Peyer's patch (tissue), 4 donors: ENCODE results near the gene SDHAF1. TPM values are rescaled to one million over a fixed set of nuclear protein-coding genes. Genes with fewer than 3 reads are reported as not detected.
A peak's percentile ranks its signal among the peaks of the same experiment; 100 is the strongest.

Source experiments
- DNase-seq, 3 donors: peaks; one replicate each; pipeline ENCODE4 v3.0.0-alpha.2; 2017 to 2019
- H3K27ac ChIP-seq, 4 donors: fragments of 200-600 bp; sonication (generic); one replicate each; pipeline ENCODE4 v1.5.1; 2016 to 2019
- H3K27me3 ChIP-seq, 2 donors: fragments of 200-600 bp; sonication (generic); one replicate each; pipeline ENCODE4 v1.5.1; 2019
- H3K36me3 ChIP-seq, 3 donors: fragments of 200-600 bp; sonication (generic); one replicate each; pipeline ENCODE4 v1.5.1; 2016 to 2019
- H3K4me1 ChIP-seq, 4 donors: fragments of 200-600 bp; sonication (generic); one replicate each; pipeline ENCODE4 v1.5.1; 2016 to 2019
- H3K4me3 ChIP-seq, 4 donors: fragments of 200-600 bp; sonication (generic); 1 replicate in 3 of 4; 2 replicates in 1 of 4; pipeline ENCODE4 v1.5.1; 2016 to 2019; ENCODE audit warnings: mild to moderate bottlenecking in 1 of 4
- H3K9me3 ChIP-seq, 4 donors: fragments of 200-600 bp; sonication (generic); one replicate each; pipeline ENCODE4 v1.5.1; 2016 to 2019; ENCODE audit warnings: mild to moderate bottlenecking in 1 of 4
- POLR2A ChIP-seq, 2 donors: fragments of 450-650 bp; IDR thresholded peaks; one replicate each; pipeline ENCODE4 v1.5.1; 2017; ENCODE audit warnings: antibody characterized with exemption in 2 of 2, mild to moderate bottlenecking in 2 of 2, moderate library complexity in 2 of 2
- total RNA-seq, 4 donors: library from RNA; depleted of rRNA; stranded (reverse); fragments of >200 nt; gene quantifications; one replicate each; pipeline ENCODE4 v1.1.0, GENCODE V29; 2016
- TF ChIP-seq, protein P1 (sequence below), 6 experiments: fragments of 450-650 bp in 4 of 6; fragments of 200-600 bp in 2 of 6; sonication (generic) in 1 of 6; IDR thresholded peaks; one replicate each; pipeline ENCODE4 v1.5.1; 2017 to 2019; ENCODE audit warnings: antibody characterized with exemption in 6 of 6, mild to moderate bottlenecking in 3 of 6, moderate library complexity in 1 of 6

Gene SDHAF1
- total RNA-seq, 4 donors from 2014 or later = 15.7 to 48.0 (median 39.1) TPM

DNA sequence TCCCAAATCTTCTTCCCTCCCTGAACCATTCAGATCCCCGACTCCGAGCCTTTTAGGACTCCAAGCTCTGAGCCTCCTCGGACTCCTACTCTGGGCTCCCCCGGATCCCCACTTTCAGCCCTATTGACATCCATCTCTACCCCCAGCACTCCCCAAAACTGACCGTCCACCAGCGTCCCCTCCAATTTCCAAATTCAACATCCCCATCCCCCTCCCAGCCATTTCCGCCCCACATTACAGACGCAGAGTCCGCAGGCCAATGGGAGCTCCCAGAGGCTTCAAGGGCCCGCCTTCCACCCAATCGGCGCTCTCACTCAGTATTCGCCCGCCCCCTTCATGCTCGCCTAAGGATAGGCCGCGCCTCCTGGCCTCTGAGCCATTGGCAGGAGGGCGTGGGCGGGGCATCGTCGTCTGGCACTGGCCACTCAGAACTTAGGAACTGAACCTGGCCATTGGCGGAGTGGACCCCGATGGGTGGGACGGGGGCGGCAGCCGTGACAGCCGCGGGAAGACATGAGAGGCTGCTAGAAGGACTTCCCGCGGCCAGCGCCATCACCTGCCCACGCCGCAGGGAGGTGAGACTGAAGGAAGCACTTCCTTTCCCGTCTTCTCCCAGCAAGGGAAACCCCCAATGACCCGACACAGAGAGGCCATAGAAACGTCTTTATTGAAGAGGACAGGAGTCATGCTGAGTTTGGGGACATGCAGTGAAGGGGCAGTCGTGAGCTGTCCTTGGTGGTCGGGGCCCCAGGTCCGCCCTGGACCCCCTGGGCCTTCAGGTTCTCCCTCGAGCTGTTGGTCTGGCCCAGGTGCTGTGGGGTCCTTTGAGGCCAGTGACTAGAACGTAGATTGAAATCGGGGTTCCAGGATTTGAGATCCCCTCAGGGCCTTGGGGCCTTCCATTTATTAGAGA, 19.3 kb downstream of the SDHAF1 start, which contains the start of gene ALKBH6:
ALKBH6 (minus strand) TSS at position 202 of the 913 bp plus-strand sequence. CDS start 816 bp downstream, outside the sequence.
- H3K36me3 ChIP-seq = peaks cover 0 to 9% (median 0%) of the 10 kb centered on the region in 3 donors
- H3K27ac ChIP-seq = peak within 1 kb of the TSS; percentile 80 to 91 (median 82)
- no peaks in the 10 kb centered on the region for H3K9me3 ChIP-seq
- peak; percentile 100 for DNase-seq
- peaks cover 0 to 15% (median 9%) of the 10 kb centered on the region in 4 donors for H3K4me1 ChIP-seq
- H3K27me3 ChIP-seq = no peaks in the 10 kb centered on the region
- peak within 1 kb of the TSS; percentile 65 to 89 (median 87) for H3K4me3 ChIP-seq
- TF ChIP-seq, protein P1, sequence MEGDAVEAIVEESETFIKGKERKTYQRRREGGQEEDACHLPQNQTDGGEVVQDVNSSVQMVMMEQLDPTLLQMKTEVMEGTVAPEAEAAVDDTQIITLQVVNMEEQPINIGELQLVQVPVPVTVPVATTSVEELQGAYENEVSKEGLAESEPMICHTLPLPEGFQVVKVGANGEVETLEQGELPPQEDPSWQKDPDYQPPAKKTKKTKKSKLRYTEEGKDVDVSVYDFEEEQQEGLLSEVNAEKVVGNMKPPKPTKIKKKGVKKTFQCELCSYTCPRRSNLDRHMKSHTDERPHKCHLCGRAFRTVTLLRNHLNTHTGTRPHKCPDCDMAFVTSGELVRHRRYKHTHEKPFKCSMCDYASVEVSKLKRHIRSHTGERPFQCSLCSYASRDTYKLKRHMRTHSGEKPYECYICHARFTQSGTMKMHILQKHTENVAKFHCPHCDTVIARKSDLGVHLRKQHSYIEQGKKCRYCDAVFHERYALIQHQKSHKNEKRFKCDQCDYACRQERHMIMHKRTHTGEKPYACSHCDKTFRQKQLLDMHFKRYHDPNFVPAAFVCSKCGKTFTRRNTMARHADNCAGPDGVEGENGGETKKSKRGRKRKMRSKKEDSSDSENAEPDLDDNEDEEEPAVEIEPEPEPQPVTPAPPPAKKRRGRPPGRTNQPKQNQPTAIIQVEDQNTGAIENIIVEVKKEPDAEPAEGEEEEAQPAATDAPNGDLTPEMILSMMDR (IDR thresholded peaks at IDR 0.05) = peak in 2 of 6 experiments; percentile 14 to 20
- TF ChIP-seq POLR2A (IDR thresholded peaks at IDR 0.05) = peak in 1 of 2 donors; percentile 8

DNA sequence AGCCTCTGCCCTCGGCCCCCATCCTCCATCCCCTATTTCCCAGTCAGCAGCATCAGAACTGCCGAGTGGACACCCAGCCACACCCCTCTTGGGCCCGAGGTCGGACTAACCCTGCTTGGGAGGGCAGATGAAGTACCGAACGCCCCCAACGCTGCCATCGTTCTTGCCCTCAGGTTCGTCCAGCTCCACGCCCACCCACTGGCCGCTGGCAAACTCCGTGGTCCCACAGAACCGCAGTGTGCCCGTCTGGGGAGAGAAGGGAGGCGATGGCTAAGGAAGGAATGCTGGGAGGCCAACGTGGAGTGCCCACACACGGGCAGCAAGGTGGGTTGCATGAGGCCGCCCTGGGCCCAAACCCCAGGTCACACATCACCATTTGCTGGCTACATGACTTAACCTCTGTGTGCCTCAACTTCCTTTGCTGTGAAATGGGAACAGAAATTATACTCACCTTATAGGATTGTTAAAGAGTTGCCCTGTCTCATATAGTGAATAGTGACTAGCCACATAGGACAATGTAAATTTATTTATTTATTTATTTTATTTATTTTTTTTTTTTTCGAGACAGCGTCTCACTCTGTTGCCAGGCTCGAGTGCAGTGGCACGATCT, 24.2 kb downstream of the SDHAF1 start:
- TF ChIP-seq POLR2A (IDR thresholded peaks at IDR 0.05) = no peak
- TF ChIP-seq, protein P1 (IDR thresholded peaks at IDR 0.05) = no peak
- H3K4me3 ChIP-seq = no peak overlapping the region
- no peak overlapping the region for H3K27ac ChIP-seq
- no peaks in the 10 kb centered on the region for H3K27me3 ChIP-seq
- DNase-seq = no peak
- H3K4me1 ChIP-seq = peaks cover 0 to 8% (median 3%) of the 10 kb centered on the region in 4 donors
- H3K36me3 ChIP-seq = peaks cover 0 to 32% (median 0%) of the 10 kb centered on the region in 3 donors
- no peaks in the 10 kb centered on the region for H3K9me3 ChIP-seq

DNA sequence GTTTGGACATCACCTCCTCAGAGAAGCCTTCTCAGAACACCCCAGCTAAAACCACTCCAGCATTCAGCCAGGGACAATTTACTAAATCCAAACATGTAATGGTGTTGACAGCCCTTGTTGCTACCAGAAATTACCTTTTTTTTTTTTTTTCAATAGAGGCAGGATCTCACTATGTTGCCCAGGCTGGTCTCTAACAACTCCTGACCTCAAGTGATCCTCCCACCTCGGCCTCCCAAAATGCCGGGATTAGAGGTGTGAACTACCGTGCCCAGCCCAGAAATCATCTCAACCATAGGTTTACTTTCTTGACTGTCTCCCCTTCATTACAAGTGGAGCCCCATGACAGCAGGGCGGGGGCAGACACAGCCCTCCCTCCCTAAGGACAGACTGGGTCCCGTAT, 28.4 kb downstream of the SDHAF1 start:
- H3K36me3 ChIP-seq = peaks cover 0 to 30% (median 0%) of the 10 kb centered on the region in 3 donors
- H3K9me3 ChIP-seq = no peaks in the 10 kb centered on the region
- no peak for DNase-seq
- H3K4me3 ChIP-seq = no peak overlapping the region
- H3K4me1 ChIP-seq = no peaks in the 10 kb centered on the region
- no peak for TF ChIP-seq POLR2A (IDR thresholded peaks at IDR 0.05)
- TF ChIP-seq, protein P1 (IDR thresholded peaks at IDR 0.05) = no peak
- H3K27ac ChIP-seq = no peak overlapping the region
- no peaks in the 10 kb centered on the region for H3K27me3 ChIP-seq

DNA sequence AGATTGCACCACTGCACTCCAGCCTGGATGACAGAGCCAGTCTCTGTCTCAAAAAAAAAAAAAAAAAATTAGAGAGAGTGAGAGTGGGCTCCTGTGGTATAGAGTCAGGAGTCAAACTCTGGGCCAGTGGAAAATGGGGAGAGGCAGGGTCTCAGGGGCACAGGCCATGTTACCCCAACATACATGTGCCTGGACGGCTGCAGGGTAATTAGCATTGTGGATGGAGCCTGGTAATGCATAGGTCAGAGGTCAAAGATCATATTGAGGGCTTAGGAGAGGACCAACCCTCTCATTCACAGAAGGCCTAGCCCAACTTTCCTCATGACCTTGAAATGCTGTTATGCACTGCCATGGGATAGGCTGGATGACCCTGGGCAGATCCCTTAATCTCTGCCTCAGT, 30.6 kb downstream of the SDHAF1 start:
- no peak overlapping the region for H3K4me3 ChIP-seq
- no peaks in the 10 kb centered on the region for H3K9me3 ChIP-seq
- TF ChIP-seq, protein P1 (IDR thresholded peaks at IDR 0.05) = no peak
- TF ChIP-seq POLR2A (IDR thresholded peaks at IDR 0.05) = no peak
- peaks cover 0 to 30% (median 0%) of the 10 kb centered on the region in 3 donors for H3K36me3 ChIP-seq
- no peak for DNase-seq
- H3K27me3 ChIP-seq = no peaks in the 10 kb centered on the region
- no peak overlapping the region for H3K27ac ChIP-seq
- no peaks in the 10 kb centered on the region for H3K4me1 ChIP-seq

DNA sequence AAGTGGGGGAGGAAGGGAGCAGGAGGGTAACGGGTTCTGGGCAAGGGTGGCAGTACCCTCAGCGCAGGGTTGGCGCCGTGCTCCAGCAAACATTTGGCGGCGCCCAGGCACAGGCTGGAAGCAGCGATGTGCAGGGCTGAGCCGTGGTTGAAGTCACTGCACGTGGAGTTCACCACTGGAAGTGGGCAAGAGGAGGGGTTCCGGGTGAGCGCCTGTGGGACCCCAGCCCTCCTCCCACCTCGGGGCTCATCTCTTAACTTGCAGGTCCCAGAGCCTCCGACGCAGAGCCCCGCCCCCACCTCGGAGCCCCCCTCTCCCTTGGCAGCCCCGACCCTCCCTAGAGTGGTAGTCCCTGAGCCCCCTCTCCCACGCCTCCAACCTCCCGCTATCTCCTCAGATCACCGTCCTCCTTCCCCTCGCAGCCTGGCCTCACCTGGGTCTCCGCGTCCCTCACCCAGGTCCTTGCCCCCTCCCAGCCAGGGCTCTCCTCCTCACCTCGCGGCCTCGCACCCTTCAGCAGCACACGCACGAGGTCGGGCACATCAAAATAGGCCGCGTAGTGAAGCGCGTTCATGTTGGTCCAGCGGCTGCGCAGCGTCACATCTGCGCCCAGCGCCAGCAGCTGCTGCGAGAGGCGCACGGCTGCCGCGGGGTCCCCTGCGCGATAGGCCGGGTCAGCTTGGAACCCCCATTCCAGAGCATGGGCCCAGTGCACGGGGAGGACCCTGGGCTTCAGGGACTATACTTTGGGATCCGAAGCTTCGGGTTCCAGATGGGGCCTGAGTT, 31.3 kb downstream of the SDHAF1 start:
- DNase-seq = no peak
- Histone ChIP-seq H3K4me3 (no peak overlapping the region), H3K9me3 (no peaks in the 10 kb centered on the region), H3K27ac (no peak overlapping the region), H3K36me3 (peaks cover 0 to 25% (median 0%) of the 10 kb centered on the region in 3 donors), H3K4me1 (no peaks in the 10 kb centered on the region), H3K27me3 (no peaks in the 10 kb centered on the region)
- no peak for TF ChIP-seq POLR2A (IDR thresholded peaks at IDR 0.05)
- TF ChIP-seq, protein P1 (IDR thresholded peaks at IDR 0.05) = no peak
